K562 (cell line): ENCODE data around the gene CDT1. TPM values are rescaled to one million over a fixed set of nuclear protein-coding genes. Genes with fewer than 3 reads are reported as not detected.
A peak's percentile ranks its signal among the peaks of the same experiment; 100 is the strongest.

Experiments
- HMGN3 ChIP-seq: IDR thresholded peaks from 2 replicates; pipeline ENCODE4 v1.6.1; 2011; ENCODE audit warnings: borderline replicate concordance, low read depth, mild to moderate bottlenecking, mixed read lengths, low read length; ENCODE audit not compliant: insufficient read length; ENCODE audit errors: extremely low read depth
- JUNB ChIP-seq: fragments of 450-650 bp; formaldehyde crosslinking; conservative IDR thresholded peaks from 2 replicates; pipeline ENCODE4 v1.4.0; 2020; ENCODE audit warnings: mild to moderate bottlenecking
- POLR2AphosphoS2 ChIP-seq: IDR thresholded peaks from 2 replicates; pipeline ENCODE4 v1.6.1; 2012; ENCODE audit warnings: low read length, improper control_type of control experiment
- RBM15 ChIP-seq: fragments of 200-400 bp; formaldehyde crosslinking; IDR thresholded peaks from 2 replicates; pipeline ENCODE4 v1.6.1; 2018; ENCODE audit warnings: mild to moderate bottlenecking, low read length, moderate library complexity; ENCODE audit not compliant: insufficient read depth
- SREBF2 ChIP-seq: sonication (generic); formaldehyde crosslinking; IDR thresholded peaks from 2 replicates; pipeline ENCODE4 v1.4.0; 2020; ENCODE audit warnings: mild to moderate bottlenecking, missing genetic modification reagents
- SRSF1 ChIP-seq: fragments of 200-400 bp; formaldehyde crosslinking; IDR thresholded peaks from 2 replicates; pipeline ENCODE4 v1.6.1; 2017; ENCODE audit warnings: mild to moderate bottlenecking, low read depth, low read length, moderate library complexity
- ZNF165 ChIP-seq: fragments of 250-450 bp; sonication (Bioruptor Pico); IDR thresholded peaks from 2 replicates; pipeline ENCODE4 v1.4.0; 2020; ENCODE audit warnings: borderline replicate concordance
- polyA plus RNA-seq, 8 experiments: library from polyadenylated mRNA; depleted of rRNA in 4 of 8; stranded (reverse) in 5 of 8; unstranded in 3 of 8; fragments of >200 nt; fragmentation: Nextera tagmentation in 2 of 8; fragmentation: Illumina TruSeq in 1 of 8; extraction: Ambion mirVana in 2 of 8; extraction: Trizol in 1 of 8; gene quantifications; 2 replicates each; pipeline versions ENCODE4 v1.2.1 to v1.2.3, GENCODE V29; 2011 to 2014; ENCODE audit warnings: inconsistent platforms in 1 of 8, missing spikeins in 1 of 8
- total RNA-seq, 7 experiments: library from RNA; depleted of rRNA in 6 of 7; stranded (reverse); fragments of >200 nt in 6 of 7; fragmentation: Illumina TruSeq in 2 of 7; extraction: Trizol in 2 of 7; gene quantifications; 2 replicates each; pipeline versions ENCODE4 v1.2.1 to v1.2.3, GENCODE V29; 2011 to 2021; ENCODE audit warnings: low replicate concordance in 1 of 7
- TF ChIP-seq, protein P1 (sequence below): fragments of 450-650 bp; IDR thresholded peaks from 2 replicates; pipeline ENCODE4 v1.6.1; 2016; ENCODE audit warnings: mild to moderate bottlenecking, moderate library complexity
- TF ChIP-seq, protein P2 (sequence below): fragments of 450-650 bp; IDR thresholded peaks from one replicate; pipeline ENCODE4 v1.6.1; 2018; ENCODE audit warnings: mild to moderate bottlenecking, moderate library complexity; ENCODE audit not compliant: partially characterized antibody

Gene CDT1
- total and polyA plus RNA-seq, 9 of the 15 experiments (the other 6 are each of a cell fraction or from before 2014, with no cell fraction given) = 0.92 to 178 (median 14.2) TPM

DNA sequence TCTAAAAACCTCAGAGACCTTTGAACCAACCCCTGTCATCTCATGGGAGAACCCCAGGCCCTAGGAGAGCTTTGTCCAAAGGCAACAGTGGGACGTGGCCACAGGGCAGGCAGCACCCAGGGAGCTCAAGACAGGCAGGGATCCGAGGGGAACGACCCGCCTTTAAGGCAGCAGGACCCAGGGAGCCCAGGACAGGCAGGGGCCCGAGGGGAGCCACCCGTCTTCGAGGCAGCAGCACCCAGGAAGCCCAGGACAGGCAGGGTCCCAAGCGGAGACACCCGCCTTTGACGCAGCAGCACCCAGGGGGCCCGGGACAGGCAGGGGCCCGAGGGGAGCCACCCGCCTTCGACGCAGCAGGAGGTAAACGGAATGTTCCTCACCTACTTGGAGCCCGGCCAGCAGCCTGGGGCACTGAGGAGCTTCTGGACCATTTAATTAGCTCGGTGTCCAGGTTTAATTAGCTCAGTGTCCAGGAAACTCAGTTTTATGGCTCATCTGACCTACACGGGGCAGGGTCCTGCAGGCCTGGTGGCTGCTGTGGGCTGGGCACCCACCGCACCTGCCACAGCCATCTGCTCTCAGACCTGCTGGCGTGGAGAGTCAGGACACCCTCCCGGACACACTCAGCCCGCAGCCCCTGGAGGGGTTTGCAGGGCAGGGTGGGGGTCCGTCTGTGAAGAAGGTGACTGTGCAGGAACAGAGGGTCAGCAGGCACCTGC is 43.0 kb upstream of the CDT1 start (continued):
- TF ChIP-seq, protein P1, sequence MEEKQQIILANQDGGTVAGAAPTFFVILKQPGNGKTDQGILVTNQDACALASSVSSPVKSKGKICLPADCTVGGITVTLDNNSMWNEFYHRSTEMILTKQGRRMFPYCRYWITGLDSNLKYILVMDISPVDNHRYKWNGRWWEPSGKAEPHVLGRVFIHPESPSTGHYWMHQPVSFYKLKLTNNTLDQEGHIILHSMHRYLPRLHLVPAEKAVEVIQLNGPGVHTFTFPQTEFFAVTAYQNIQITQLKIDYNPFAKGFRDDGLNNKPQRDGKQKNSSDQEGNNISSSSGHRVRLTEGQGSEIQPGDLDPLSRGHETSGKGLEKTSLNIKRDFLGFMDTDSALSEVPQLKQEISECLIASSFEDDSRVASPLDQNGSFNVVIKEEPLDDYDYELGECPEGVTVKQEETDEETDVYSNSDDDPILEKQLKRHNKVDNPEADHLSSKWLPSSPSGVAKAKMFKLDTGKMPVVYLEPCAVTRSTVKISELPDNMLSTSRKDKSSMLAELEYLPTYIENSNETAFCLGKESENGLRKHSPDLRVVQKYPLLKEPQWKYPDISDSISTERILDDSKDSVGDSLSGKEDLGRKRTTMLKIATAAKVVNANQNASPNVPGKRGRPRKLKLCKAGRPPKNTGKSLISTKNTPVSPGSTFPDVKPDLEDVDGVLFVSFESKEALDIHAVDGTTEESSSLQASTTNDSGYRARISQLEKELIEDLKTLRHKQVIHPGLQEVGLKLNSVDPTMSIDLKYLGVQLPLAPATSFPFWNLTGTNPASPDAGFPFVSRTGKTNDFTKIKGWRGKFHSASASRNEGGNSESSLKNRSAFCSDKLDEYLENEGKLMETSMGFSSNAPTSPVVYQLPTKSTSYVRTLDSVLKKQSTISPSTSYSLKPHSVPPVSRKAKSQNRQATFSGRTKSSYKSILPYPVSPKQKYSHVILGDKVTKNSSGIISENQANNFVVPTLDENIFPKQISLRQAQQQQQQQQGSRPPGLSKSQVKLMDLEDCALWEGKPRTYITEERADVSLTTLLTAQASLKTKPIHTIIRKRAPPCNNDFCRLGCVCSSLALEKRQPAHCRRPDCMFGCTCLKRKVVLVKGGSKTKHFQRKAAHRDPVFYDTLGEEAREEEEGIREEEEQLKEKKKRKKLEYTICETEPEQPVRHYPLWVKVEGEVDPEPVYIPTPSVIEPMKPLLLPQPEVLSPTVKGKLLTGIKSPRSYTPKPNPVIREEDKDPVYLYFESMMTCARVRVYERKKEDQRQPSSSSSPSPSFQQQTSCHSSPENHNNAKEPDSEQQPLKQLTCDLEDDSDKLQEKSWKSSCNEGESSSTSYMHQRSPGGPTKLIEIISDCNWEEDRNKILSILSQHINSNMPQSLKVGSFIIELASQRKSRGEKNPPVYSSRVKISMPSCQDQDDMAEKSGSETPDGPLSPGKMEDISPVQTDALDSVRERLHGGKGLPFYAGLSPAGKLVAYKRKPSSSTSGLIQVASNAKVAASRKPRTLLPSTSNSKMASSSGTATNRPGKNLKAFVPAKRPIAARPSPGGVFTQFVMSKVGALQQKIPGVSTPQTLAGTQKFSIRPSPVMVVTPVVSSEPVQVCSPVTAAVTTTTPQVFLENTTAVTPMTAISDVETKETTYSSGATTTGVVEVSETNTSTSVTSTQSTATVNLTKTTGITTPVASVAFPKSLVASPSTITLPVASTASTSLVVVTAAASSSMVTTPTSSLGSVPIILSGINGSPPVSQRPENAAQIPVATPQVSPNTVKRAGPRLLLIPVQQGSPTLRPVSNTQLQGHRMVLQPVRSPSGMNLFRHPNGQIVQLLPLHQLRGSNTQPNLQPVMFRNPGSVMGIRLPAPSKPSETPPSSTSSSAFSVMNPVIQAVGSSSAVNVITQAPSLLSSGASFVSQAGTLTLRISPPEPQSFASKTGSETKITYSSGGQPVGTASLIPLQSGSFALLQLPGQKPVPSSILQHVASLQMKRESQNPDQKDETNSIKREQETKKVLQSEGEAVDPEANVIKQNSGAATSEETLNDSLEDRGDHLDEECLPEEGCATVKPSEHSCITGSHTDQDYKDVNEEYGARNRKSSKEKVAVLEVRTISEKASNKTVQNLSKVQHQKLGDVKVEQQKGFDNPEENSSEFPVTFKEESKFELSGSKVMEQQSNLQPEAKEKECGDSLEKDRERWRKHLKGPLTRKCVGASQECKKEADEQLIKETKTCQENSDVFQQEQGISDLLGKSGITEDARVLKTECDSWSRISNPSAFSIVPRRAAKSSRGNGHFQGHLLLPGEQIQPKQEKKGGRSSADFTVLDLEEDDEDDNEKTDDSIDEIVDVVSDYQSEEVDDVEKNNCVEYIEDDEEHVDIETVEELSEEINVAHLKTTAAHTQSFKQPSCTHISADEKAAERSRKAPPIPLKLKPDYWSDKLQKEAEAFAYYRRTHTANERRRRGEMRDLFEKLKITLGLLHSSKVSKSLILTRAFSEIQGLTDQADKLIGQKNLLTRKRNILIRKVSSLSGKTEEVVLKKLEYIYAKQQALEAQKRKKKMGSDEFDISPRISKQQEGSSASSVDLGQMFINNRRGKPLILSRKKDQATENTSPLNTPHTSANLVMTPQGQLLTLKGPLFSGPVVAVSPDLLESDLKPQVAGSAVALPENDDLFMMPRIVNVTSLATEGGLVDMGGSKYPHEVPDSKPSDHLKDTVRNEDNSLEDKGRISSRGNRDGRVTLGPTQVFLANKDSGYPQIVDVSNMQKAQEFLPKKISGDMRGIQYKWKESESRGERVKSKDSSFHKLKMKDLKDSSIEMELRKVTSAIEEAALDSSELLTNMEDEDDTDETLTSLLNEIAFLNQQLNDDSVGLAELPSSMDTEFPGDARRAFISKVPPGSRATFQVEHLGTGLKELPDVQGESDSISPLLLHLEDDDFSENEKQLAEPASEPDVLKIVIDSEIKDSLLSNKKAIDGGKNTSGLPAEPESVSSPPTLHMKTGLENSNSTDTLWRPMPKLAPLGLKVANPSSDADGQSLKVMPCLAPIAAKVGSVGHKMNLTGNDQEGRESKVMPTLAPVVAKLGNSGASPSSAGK = no peak
- TF ChIP-seq POLR2AphosphoS2 (peak; percentile 60; the same call in 1 of the 2 replicates), RBM15 (no peak), SRSF1 (no peak), ZNF165 (CRISPR knock-in tag) (no peak), HMGN3 (peak; percentile 20), SREBF2 (CRISPR knock-in tag) (no peak), JUNB (no peak)
- TF ChIP-seq, protein P2, sequence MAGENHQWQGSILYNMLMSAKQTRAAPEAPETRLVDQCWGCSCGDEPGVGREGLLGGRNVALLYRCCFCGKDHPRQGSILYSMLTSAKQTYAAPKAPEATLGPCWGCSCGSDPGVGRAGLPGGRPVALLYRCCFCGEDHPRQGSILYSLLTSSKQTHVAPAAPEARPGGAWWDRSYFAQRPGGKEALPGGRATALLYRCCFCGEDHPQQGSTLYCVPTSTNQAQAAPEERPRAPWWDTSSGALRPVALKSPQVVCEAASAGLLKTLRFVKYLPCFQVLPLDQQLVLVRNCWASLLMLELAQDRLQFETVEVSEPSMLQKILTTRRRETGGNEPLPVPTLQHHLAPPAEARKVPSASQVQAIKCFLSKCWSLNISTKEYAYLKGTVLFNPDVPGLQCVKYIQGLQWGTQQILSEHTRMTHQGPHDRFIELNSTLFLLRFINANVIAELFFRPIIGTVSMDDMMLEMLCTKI = no peak
